HAP-1 (cell line): ENCODE measurements around the gene ACADS.

Experiments
- DNase-seq, 2 experiments: peaks; one replicate each; pipeline ENCODE4 v3.0.0-alpha.2; 2016 to 2020; ENCODE audit warnings: low spot score in 2 of 2
- H3K27me3 ChIP-seq: fragments of 250-450 bp; sonication (Bioruptor Pico); 2 replicates; pipeline ENCODE4 v1.5.1; 2020; ENCODE audit warnings: low read depth, mild to moderate bottlenecking, moderate library complexity
- H3K36me3 ChIP-seq: fragments of 250-450 bp; sonication (Bioruptor Pico); replicated peaks from 2 replicates; pipeline ENCODE4 v1.5.1; 2020; ENCODE audit warnings: mild to moderate bottlenecking
- H3K4me1 ChIP-seq: fragments of 250-450 bp; sonication (Bioruptor Pico); 2 replicates; pipeline ENCODE4 v1.5.1; 2020; ENCODE audit warnings: mild to moderate bottlenecking
- H3K4me3 ChIP-seq: fragments of 250-450 bp; sonication (Bioruptor Pico); 2 replicates; pipeline ENCODE4 v1.5.1; 2020; ENCODE audit warnings: mild to moderate bottlenecking, moderate library complexity
- H3K9me3 ChIP-seq: fragments of 250-450 bp; sonication (Bioruptor Pico); 2 replicates; pipeline ENCODE4 v1.5.1; 2020; ENCODE audit warnings: mild to moderate bottlenecking, moderate library complexity
- in situ Hi-C: fragments of 300-500 bp; cut with MboI; formaldehyde crosslinking; loops from 3 replicates; pipeline ENCODE4 v1.14.3; 2020; ENCODE audit warnings: low sequenced_read_pairs, inconsistent platforms, mixed read lengths

Gene ACADS

GRCh38 chr12:120784804-120785203, 59.2 kb downstream of the ACADS start:
- H3K4me3 ChIP-seq: no peak overlapping the region
- in situ Hi-C loops: no loop called here
- H3K36me3 ChIP-seq: peaks cover 7% of the 10 kb centered on the region; the same call in 1 of the 2 replicates
- H3K27me3 ChIP-seq: no peaks in the 10 kb centered on the region
- DNase-seq: no peak
- H3K4me1 ChIP-seq: no peaks in the 10 kb centered on the region
- no peaks in the 10 kb centered on the region for H3K9me3 ChIP-seq

- Histone ChIP-seq H3K9me3 (no peaks in the 10 kb centered on the region), H3K4me1 (no peaks in the 10 kb centered on the region), H3K4me3 (no peak overlapping the region), H3K27me3 (no peaks in the 10 kb centered on the region), H3K36me3 (peaks cover 4% of the 10 kb centered on the region; the same call in 1 of the 2 replicates)
- in situ Hi-C loops: no loop called here
- no peak for DNase-seq
Observed at GRCh38 chr12:120787889-120788288, 62.3 kb downstream of the ACADS start.
